ENCODE measurements around the gene TLN1.

Gene TLN1

DNA sequence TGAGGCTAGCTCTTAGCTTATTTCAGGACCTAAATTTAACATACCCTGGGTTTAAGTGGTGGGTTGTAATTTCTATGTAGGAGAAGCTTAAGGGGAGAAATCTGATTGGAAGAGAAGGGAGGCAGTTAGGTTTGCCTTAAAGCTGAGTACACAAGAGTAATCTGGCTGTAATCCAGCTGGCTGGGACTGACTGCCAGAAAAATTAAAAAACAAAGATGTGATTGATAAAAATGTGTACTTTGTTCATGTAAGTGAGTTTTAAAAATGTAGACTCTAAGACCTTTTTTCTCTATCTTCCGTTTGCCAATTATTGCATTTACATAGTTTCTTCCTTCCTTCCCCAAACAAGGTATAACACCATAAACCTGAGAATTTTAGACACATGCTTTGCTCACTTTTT lies 39.5 kb upstream of the TLN1 start:
- H3K4me2 ChIP-seq (ENCODE audit: low read length) = no peak overlapping the region
- no peak overlapping the region for H3K4me3 ChIP-seq (ENCODE audit: low read length)
- no peaks in the 10 kb centered on the region for H3K9me2 ChIP-seq (replicated peaks; ENCODE audit: control insufficient read depth, low read length)
- no peaks in the 10 kb centered on the region; the same call in 1 of the 2 replicates for H3K36me3 ChIP-seq (ENCODE audit: control insufficient read depth, low read length)
- H3K4me1 ChIP-seq (ENCODE audit: control insufficient read depth, low read length) = peaks cover 16% of the 10 kb centered on the region
- no peaks in the 10 kb centered on the region for H4K20me1 ChIP-seq (ENCODE audit: control insufficient read depth, insufficient read depth, low read depth, low read length)
- H3K27ac ChIP-seq (ENCODE audit: low read depth, low read length) = no peak overlapping the region
- no peaks in the 10 kb centered on the region for H3K27me3 ChIP-seq (ENCODE audit: control insufficient read depth, low read length)
- no peaks in the 10 kb centered on the region for H3K9me3 ChIP-seq (ENCODE audit: control insufficient read depth, insufficient read depth, low read length)
- TF ChIP-seq, protein P1, sequence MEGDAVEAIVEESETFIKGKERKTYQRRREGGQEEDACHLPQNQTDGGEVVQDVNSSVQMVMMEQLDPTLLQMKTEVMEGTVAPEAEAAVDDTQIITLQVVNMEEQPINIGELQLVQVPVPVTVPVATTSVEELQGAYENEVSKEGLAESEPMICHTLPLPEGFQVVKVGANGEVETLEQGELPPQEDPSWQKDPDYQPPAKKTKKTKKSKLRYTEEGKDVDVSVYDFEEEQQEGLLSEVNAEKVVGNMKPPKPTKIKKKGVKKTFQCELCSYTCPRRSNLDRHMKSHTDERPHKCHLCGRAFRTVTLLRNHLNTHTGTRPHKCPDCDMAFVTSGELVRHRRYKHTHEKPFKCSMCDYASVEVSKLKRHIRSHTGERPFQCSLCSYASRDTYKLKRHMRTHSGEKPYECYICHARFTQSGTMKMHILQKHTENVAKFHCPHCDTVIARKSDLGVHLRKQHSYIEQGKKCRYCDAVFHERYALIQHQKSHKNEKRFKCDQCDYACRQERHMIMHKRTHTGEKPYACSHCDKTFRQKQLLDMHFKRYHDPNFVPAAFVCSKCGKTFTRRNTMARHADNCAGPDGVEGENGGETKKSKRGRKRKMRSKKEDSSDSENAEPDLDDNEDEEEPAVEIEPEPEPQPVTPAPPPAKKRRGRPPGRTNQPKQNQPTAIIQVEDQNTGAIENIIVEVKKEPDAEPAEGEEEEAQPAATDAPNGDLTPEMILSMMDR (IDR thresholded peaks at IDR 0.05; ENCODE audit: low read depth, low read length, poor library complexity, severe bottlenecking) = no peak
- TF ChIP-seq EZH2phosphoT487 (IDR thresholded peaks at IDR 0.05; ENCODE audit: borderline replicate concordance, low read length) = no peak
- H3F3A ChIP-seq (ENCODE audit: control insufficient read depth, insufficient read depth) = no peaks in the 10 kb centered on the region
- no peaks in the 10 kb centered on the region for H3K79me2 ChIP-seq (ENCODE audit: control insufficient read depth, low read length)

DNA sequence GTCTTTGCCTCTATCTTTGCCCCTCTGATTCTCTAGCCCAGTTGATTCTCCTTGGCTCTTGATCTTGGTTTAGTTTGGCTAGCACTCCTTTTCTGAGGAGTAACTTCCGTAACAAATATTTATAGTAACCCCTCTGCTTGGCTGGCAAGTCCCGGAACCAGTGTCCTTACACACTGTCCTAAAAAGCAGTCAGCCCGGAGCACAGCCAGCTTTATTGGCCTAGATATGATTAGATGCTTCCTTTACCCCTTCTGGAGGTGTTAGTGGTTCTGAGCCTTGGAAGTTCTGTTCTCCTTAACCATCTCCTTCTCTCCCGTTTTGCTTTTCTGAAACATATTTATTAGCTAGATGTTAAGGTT lies 39.1 kb upstream of the TLN1 start:
- Histone ChIP-seq H3F3A (ENCODE audit: control insufficient read depth, insufficient read depth) (no peaks in the 10 kb centered on the region; the same call in 1 of the 2 replicates), H3K27ac (ENCODE audit: low read depth, low read length) (no peak overlapping the region), H3K4me3 (ENCODE audit: low read length) (no peak overlapping the region), H3K79me2 (ENCODE audit: control insufficient read depth, low read length) (no peaks in the 10 kb centered on the region), H3K9me2 (replicated peaks; ENCODE audit: control insufficient read depth, low read length) (no peaks in the 10 kb centered on the region), H3K9me3 (ENCODE audit: control insufficient read depth, insufficient read depth, low read length) (no peaks in the 10 kb centered on the region), H3K4me1 (ENCODE audit: control insufficient read depth, low read length) (peaks cover 14% of the 10 kb centered on the region), H4K20me1 (ENCODE audit: control insufficient read depth, insufficient read depth, low read depth, low read length) (no peaks in the 10 kb centered on the region), H3K36me3 (ENCODE audit: control insufficient read depth, low read length) (no peaks in the 10 kb centered on the region; the same call in 1 of the 2 replicates), H3K27me3 (ENCODE audit: control insufficient read depth, low read length) (no peaks in the 10 kb centered on the region), H3K4me2 (ENCODE audit: low read length) (no peak overlapping the region)
- TF ChIP-seq, protein P1 (IDR thresholded peaks at IDR 0.05; ENCODE audit: low read depth, low read length, poor library complexity, severe bottlenecking) = no peak
- no peak for TF ChIP-seq EZH2phosphoT487 (IDR thresholded peaks at IDR 0.05; ENCODE audit: borderline replicate concordance, low read length)

DNA sequence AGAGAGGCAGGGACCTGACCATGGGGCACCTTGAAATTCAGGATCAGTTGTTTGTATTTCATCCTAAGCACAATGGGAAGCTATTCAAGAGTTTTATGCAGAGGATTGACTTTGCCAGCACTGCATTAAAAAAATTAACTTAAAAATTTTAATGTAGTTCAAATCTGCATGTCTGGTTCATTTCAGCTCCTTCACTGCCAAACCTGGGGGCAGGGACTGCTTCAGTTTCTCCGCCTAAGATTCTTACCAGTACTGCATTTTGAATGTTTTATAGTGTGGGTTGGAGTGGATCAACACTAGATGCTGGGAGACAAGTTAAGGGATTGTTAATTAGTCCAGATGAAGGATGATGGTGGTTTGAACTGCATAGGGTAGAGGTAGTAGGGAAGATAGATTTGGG lies 37.8 kb upstream of the TLN1 start:
- Histone ChIP-seq H3K4me3 (ENCODE audit: low read length) (no peak overlapping the region), H3K79me2 (ENCODE audit: control insufficient read depth, low read length) (no peaks in the 10 kb centered on the region; the same call in 1 of the 2 replicates), H3K4me2 (ENCODE audit: low read length) (no peak overlapping the region), H3K27me3 (ENCODE audit: control insufficient read depth, low read length) (no peaks in the 10 kb centered on the region), H3K9me2 (replicated peaks; ENCODE audit: control insufficient read depth, low read length) (no peaks in the 10 kb centered on the region), H3F3A (ENCODE audit: control insufficient read depth, insufficient read depth) (no peaks in the 10 kb centered on the region; the same call in 1 of the 2 replicates), H4K20me1 (ENCODE audit: control insufficient read depth, insufficient read depth, low read depth, low read length) (no peaks in the 10 kb centered on the region), H3K4me1 (ENCODE audit: control insufficient read depth, low read length) (peaks cover 7% of the 10 kb centered on the region), H3K27ac (ENCODE audit: low read depth, low read length) (no peak overlapping the region), H3K36me3 (ENCODE audit: control insufficient read depth, low read length) (no peaks in the 10 kb centered on the region), H3K9me3 (ENCODE audit: control insufficient read depth, insufficient read depth, low read length) (no peaks in the 10 kb centered on the region)
- TF ChIP-seq, protein P1 (IDR thresholded peaks at IDR 0.05; ENCODE audit: low read depth, low read length, poor library complexity, severe bottlenecking) = no peak
- TF ChIP-seq EZH2phosphoT487 (IDR thresholded peaks at IDR 0.05; ENCODE audit: borderline replicate concordance, low read length) = no peak

All from DOHH2 (cell line).